Renal cortical epithelial cell (primary cell): Measurements from ENCODE around the gene SNRNP200. TPM values are rescaled to one million over a fixed set of nuclear protein-coding genes. Genes with fewer than 3 reads are reported as not detected.

Source experiments
- DNase-seq: peaks from one replicate; pipeline ENCODE4 v3.0.0-alpha.2; 2011; ENCODE audit warnings: low read depth
- total RNA-seq: library from RNA; depleted of rRNA; stranded (reverse); fragments of >200 nt; gene quantifications from 2 replicates; pipeline ENCODE4 v1.2.3, GENCODE V29; 2014

Gene SNRNP200
- total RNA-seq: 36.8 and 129 TPM in 2 replicates

DNA sequence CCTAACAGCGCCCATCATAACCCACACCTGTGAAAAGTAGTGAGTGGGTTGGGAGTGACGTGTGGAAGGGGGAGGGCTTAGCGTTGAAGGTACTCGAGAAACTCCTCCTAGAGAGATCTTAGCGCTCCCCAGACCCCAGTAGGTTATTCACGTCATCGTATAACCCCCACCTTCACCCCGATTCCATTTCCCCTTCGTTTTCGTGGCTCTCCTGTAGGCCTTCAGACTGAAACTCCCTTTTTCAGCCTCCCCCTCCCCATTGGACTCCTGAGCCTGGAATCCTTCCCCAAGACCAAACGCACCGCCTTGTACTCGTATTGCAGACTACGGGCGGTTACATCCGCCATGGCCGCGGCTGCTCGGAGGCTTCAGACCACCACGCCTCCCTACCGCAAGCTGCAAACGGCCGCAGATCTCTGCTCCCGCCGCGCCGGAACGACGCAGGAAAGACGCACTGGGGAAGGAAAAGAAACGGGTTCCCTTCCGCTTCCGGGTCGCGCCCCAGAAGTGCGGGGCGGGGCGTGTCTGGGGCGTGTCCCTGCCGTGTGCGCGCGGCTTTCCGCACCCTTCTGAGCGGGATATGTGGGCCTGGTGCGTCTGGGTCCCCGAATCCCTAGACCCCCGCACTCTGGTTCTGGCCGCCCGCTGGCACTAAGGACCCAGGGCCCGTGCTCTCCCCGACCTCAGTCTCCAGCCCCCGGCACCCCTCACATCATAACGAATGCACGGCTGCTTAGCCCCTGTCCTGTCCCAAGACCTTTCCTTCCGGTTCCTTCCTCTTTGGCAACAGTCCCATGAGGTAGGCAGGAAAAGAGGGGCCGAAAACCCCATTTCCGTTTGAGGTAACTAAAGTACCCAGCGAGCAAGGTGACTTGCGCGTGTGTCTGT lies at the start of gene SNRNP200:
Gene SNRNP200 (minus strand): TSS at position 456 of the 888 bp plus-strand sequence. CDS start 109 bp downstream, at position 347.
- DNase-seq: peak; percentile 58

DNA sequence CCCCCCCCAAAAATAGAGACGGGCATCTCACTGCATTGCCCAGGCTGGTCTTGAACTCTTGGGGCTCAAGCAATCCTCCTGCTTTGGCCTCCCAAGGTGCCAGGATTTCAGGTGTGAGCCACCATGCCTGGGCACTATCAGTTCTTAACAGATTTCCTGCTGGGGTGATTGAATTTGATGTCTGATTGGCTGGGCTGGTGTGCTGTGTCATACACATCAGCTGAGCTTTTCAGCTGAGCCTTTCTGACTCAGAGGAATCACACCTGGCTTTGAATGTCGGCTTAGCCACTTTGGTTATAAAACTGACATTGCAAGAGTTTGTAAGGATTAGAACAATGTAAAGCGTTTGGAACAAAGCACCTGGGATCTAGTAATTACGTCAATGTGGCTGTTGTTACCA lies 49.1 kb upstream of the SNRNP200 start:
- no peak for DNase-seq

DNA sequence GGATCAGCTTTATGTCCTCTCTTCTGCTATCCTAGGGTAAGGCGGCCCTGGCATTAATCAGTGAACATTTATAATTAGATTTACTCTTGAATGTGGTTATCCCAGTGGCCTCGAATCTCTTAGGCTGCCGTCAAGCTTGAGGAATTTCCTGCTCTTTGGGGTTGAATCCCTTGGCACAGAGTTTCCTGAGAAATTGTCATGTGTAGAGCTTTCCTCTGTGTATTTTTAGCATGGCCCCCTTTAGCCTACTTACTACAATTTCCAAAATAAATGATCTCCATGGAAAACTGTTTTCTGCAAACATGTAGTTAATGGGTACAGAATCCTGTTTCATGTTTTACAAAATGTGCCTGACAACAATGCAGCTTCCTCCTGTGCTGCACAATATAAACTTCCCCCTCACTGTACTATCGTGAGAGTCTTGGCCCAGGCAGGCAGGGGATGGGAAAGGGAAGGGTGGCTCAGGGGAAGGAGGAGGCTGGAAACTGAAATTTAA lies 48.3 kb upstream of the SNRNP200 start:
- DNase-seq: no peak

DNA sequence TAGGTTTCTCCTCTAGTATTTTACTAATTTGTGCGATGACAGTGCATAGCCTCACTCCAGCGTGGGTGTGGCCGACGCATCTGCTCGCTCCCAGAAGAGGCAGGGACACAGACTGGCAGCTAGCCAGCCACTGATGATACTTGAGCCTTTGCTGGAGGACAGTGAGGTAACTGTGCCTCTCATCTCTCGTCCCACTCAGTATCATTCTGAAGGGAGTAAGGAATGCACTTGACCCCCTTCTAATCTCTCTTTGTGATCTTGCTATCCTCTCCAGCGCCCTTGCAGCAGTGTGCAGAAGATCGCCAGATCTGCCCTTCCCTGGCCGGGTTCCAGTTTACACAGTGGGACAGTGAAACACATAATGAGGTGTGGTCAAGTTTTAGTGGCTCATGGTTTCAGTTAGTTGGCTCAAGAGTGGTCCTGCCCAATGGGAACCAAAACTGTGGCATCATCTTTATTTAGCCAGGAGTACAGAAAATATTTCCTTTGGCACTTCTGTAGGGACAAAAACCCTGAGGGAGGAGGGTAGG lies 47.8 kb upstream of the SNRNP200 start:
- no peak for DNase-seq

DNA sequence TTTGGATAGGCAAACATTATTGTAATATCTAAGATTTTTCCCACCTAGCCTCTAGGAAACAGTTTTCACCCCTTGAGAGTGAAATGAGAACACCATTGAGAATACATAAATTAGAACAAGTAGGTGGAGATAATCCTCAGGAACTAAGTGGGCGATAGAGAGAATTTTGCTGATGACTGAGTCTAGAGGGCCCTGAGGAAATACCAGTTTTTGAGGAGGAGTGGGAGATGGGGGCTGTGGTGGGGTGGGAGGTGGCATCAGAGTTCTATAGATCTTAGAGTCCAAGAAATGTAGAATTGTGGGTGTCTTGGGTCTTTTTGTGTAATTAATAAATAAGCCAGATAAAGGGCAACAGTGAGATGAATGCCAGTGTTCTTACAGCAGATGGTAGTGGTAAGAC lies 42.0 kb upstream of the SNRNP200 start:
- DNase-seq: no peak

DNA sequence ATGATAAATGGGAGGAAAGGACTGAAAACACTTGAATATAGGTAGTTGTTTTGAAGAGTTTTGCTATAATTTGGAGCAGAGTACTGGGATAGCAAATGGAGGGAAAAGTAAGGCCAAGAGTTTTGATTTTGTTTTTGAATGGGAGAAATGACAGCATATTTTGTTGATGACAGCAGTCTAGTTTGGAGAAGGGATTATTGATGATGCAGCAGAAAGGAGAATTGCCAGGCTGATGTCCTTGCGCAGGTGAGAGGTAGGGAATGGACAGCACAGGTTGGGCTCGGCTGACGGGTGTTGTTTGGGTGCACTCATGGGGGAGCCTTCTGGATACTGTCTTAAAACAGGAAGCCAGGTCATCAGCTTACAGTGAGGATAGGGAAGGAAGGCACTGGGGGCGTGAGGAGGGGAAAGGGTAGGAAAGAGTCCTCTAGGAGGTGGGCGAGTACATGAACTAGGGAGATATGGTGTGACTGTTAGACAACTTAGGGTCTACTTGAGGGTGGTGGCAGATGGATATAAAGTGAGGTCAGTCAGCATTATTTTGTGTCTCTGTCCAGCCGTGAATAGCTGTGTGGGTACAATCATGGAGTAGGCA lies 40.6 kb upstream of the SNRNP200 start:
- no peak for DNase-seq

DNA sequence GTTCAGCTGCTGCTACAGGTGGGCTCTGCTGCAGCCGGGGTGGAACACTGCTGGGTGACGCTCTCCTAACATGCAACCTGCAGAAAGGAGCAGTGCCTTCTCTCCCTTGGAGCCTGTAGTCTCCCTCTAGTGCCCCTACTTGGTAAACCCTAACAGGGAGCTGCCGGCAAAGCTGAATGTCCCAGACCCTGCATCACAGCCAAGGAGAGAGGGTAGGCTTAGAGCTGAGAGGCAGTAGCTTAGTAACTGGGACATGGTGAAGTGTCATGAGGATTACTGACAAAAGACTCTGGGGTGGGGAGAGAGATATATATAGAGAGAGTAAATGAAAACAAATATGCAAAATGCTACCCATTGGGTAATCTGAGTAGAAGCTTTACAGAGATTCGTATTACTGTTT lies 40.1 kb upstream of the SNRNP200 start:
- no peak for DNase-seq

DNA sequence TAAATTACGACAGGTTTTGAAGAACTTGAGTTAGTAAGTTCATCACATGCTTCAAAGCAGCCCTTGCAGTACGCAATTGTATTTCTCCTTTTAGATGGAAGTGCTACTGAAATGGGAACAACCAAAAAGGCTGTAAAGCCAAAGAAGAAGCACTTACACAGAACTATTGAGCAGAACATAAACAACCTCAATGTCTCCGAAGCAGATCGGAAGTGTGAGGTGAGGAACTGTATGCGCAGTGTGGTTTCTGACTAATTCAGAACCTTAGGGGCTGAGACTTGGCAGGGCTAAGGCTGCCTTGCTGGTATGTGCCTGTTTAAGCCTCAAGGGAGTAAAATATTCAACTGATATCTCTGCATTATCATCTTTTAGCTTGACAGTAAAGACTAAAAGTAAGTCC lies 38.7 kb upstream of the SNRNP200 start:
- DNase-seq: no peak

DNA sequence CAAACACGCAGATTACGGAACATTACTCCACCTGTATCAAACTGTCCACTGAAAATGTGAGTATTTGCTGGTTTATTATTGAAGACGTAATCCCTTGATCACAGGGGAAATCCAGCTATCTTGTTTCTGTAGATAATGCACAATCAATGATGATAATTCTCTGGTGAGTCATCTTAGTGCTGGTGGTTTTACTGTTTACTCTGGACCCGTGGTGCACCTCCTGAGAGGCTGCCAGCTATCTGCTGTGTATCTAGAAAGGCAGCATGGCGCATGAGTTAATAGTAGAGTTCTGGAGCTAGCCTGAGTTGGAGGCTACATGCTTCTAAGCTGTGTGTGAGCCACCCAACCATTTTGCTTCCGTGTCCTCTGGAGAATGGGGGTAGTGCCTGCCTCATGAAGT lies 36.7 kb upstream of the SNRNP200 start:
- peak; percentile 63 for DNase-seq

DNA sequence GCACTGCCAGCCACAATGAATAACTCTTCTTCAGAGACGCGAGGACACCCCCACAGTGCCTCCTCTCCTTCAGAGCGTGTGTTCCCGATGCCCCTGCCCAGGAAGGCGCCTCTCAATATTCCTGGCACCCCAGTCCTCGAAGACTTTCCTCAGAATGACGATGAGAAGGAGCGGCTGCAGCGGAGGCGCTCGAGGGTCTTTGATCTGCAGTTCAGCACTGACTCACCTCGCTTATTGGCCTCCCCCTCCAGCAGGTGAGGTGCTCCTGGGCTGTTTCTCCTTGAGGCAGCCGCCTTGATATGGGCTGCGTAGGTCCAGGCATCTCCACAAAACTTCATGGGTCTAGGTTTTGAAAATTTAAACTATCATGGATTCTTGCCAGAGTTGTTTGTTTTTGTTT lies 36.3 kb upstream of the SNRNP200 start:
- DNase-seq: no peak

DNA sequence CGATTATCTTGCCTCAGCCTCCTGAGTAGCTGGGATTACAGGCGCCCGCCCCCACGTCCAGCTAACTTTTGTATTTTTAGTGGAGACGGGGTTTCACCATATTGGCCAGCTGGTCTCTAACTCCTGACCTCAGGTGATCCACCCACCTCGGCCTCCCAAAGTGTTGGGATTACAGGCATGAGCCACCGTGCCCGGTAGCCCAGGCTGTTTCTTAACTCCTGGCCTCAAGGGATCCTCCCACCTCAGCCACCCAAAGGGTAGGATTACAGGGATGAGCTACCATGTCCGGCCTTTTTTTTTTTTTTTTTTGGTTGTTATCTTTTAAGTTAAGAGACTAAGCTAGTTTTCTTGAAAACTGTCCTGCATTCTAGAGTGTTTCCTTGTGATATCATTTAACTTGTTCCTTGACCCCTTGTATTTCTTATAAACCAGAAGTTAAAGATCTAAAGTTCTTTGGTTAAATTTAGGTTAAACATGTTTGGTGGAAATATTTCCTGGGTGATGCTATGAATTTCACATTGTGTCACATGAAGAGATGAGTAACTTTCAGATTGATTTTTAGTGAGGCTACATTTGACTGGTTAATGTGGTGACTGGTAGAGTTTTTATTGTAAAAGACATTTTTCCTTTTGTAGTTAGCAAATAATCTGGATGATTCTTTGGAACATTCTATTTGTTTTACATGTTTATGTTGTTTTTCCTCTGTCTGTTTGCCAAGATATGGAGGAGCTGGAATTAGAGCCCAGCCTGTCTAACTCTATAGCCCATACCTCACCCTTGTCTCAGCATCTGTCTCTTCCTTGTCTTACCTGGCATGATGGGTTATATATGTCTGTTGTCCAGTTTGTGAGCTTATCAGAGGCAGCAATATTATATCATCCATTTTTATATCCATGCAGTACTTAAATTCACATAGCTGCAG lies 35.4 kb upstream of the SNRNP200 start:
- no peak for DNase-seq

DNA sequence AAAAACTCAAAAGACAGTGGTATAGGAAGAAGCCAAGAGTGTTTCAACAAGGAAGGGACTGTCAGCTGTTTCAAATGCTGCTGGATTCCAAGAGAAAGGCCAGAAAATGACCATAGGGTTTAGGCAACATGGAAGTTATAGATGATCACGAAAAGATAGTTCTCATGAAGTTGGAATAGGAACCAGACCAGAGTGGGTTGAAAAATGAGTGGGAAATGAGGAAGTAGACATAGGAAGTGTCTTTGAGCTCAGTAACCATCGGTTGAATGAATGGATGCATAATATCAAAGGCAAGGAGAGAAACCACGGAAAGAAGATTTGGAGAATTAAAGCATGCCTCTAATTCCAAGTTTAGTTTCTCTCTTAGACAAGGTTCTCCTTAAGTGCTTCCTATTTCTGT lies 31.5 kb upstream of the SNRNP200 start:
- no peak for DNase-seq

DNA sequence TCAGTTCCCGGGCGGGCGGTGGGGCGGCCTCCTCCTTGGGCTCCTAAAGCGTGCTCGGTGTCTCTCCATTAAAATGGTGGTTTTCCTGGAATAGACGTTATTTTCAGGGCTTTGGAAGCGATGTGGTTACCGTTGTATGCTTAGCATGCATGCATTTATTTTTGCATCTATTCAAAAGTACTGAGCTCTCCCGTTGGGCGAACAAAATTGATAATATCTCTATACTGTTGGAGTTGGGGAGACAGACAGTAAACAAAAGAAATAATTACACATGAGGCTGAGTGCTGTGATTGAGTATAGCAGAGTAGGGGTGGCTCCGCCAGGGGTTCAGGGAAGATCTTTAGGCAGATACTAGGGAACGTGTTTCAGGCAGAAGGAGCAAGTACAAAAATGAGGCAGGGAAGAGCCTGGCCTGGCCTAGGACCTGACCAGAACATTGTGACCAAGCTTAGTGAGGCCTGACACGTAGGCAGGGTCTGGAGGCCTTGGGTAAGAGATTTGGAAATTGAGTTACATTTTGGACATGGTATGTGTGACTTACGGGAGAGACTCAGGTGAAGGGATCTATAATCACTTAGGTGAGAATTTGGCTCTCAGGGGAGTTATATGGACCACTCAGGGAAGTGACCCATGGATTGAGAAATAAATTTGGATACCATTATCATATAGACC lies 30.9 kb upstream of the SNRNP200 start:
- no peak for DNase-seq

DNA sequence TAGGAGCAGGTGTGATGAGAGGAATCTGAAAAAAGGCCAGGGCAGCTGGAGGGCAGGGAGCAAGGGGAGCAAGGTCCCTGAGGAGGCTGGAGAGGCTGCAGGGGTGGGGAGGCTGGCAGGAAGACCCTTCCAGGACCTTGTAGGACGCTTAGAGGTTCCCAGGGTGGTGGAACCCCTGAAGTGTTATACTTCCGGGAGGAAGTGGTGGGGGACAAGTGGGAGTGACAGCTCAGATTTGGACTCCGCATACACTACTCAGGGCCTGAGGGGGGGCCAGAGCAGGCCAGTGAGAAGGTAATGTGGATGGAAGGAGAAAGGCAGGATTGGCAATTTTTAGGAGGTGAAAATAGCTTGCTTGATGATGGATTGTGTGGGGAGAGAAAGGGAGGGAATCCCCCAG lies 28.4 kb upstream of the SNRNP200 start:
- no peak for DNase-seq

DNA sequence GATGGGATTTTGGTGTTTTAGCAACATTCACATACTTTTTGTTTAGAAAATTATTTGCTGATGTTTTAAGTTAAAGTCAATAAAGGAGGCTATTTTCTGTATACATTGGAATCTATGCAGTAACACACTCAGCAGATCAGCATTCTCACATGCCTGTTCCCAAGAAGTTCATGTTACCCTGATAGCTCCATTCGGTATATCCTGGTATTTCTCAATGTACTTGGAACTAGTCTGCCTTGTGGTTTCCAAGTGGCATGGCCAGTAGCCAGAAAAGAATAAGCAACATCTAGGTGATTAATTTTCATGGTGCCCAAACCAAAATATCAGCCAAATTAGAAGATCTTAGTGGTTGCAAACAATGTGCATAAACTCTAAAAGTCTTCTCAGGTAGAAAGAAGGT lies 25.1 kb upstream of the SNRNP200 start:
- DNase-seq: peak; percentile 76

DNA sequence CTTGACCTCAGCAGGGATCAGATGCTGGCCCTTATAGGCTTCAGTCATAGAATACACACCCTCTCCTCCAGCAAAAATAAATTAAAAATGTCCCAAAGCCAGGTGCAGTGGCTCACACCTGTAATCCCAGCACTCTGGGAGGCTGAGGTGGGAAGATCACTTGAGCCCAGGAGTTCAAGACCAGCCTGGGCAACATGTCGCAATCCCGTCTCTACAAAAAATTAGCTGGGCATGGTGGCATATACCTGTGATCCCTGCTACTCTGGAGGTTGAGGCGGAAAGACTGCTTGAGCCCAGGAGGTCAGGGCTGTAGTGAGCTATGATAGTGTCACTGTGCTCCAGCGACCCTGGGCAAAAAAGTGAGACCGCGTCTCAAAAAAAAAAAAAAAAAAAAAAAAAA lies 24.5 kb upstream of the SNRNP200 start:
- DNase-seq: no peak

DNA sequence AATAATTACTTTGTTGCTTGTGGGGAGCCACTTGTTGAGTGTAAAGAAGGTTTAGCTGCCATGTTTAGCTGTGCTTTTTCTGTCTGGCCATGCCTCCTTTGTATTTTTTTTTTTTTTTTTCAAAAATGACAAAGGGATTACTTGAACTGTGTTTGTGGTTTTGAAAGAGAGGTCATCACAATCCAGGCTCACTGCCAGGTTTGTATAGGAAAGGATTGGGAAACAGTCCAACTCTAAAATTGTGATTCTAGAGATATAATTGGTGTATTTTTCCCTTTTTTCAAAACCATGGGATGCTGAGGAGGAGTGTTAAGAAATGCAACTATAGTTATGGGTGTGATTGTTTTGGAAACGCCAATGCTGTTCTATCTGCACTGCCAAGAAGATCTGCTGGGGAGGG lies 24.1 kb upstream of the SNRNP200 start:
- DNase-seq: peak; percentile 76

DNA sequence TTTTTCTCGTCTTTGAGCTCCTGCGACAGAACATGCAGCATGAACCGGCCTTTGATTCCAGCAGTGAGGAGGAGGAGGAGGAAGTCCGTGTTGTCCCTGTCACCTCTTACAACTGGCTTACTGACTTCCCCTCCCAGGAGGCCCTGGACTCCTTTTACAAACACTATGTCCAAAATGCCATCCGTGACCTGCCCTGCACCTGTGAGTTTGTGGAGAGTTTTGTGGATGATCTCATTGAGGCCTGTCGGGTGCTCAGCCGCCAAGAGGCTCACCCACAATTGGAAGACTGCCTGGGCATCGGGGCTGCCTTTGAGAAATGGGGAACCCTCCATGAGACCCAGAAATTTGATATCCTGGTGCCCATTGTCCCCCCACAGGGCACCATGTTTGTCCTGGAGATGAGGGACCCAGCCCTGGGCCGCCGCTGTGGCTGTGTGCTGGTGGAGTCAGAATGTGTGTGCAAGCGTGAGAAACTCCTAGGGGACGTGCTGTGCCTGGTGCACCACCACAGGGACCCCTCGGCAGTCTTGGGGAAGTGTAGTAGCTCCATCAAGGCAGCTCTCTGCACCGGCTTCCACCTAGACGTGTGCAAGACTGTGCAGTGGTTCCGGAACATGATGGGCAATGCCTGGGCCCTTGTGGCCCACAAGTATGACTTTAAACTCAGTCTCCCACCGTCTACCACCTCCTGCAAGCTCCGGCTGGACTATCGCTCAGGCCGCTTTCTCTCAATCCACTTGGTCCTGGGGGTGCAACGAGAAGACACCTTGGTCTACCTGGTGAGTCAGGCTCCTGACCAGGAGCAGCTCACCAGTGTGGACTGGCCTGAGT lies 21.9 kb upstream of the SNRNP200 start:
- no peak for DNase-seq

DNA sequence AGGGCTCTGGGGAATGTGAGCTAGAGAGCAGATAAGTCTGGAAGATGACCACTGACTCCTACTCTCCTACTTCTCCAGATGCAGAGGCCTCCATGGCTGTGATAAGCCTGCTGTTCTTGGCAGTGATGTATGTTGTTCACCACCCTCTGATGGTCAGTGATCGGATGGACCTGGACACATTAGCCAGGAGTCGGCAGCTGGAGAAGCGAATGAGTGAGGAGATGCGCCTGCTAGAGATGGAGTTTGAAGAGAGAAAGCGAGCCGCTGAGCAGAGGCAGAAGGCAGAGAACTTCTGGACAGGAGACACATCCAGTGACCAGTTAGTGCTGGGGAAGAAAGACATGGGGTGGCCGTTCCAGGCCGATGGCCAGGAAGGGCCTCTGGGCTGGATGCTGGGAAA lies 21.2 kb upstream of the SNRNP200 start:
- DNase-seq: no peak

DNA sequence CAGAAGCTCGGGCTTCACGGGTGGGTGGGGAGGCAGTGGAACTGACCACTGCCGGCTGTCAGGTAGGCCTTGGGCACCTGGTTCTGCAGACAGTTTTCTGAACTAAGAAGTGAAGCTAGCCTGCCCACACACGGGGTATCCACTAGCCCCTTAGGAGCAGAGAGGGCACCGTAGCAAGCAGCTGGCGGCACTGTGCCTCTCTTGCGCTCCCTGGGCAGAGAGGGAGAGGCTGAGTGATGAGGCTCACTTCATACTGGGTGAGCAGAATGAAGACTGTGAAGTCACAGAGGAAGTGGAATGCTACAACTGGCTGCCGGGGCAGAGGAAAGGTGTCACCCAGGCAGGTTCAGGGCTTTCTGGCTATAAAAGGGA lies 20.5 kb upstream of the SNRNP200 start:
- DNase-seq: no peak
